CD14-positive monocyte (primary cell): ENCODE measurements around the gene MEI4. TPM values are rescaled to one million over a fixed set of nuclear protein-coding genes. Genes with fewer than 3 reads are reported as not detected.
"Not testable (repeated sequence)": the region's sequence is repeated elsewhere in the genome, so short reads cannot be mapped to it uniquely, and the experiment has no call there.

Experiments used
- DNase-seq, 3 donors: peaks; one replicate each; pipeline ENCODE4 v3.0.0-alpha.2; 2011 to 2022
- H2AFZ ChIP-seq: 2 replicates; pipeline ENCODE4 v1.6.0; 2012; ENCODE audit warnings: mild to moderate bottlenecking, low read depth, low read length, inconsistent platforms; ENCODE audit not compliant: insufficient read depth, poor library complexity, severe bottlenecking
- H3K27ac ChIP-seq, 2 donors: 1 replicate in 1 of 2; 2 replicates in 1 of 2; pipeline ENCODE4 v1.5.1; 2012 to 2013; ENCODE audit warnings: low read length in 2 of 2, control low read depth in 1 of 2, inconsistent platforms in 1 of 2, low read depth in 1 of 2, mild to moderate bottlenecking in 1 of 2
- H3K27me3 ChIP-seq, 2 donors: one replicate each; pipeline versions ENCODE4 v1.6.0 to v1.6.1; 2011 to 2013; ENCODE audit warnings: low read length in 2 of 2; ENCODE audit not compliant: control insufficient read depth in 2 of 2, insufficient read depth in 2 of 2
- H3K36me3 ChIP-seq, 2 donors: replicated peaks in 1 of 2; 1 replicate in 1 of 2; 2 replicates in 1 of 2; pipeline versions ENCODE4 v1.5.1 to v1.6.1; 2012 to 2013; ENCODE audit warnings: low read length in 2 of 2, control low read depth in 1 of 2, inconsistent platforms in 1 of 2, mild to moderate bottlenecking in 1 of 2; ENCODE audit not compliant: insufficient read depth in 2 of 2, control insufficient read depth in 1 of 2
- H3K4me1 ChIP-seq, 2 donors: 1 replicate in 1 of 2; 2 replicates in 1 of 2; pipeline versions ENCODE4 v1.5.1 to v1.6.1; 2012 to 2013; ENCODE audit warnings: low read length in 2 of 2, control low read depth in 1 of 2, inconsistent platforms in 1 of 2, mild to moderate bottlenecking in 1 of 2, moderate library complexity in 1 of 2; ENCODE audit not compliant: insufficient read depth in 2 of 2, control insufficient read depth in 1 of 2
- H3K4me2 ChIP-seq: replicated peaks from 2 replicates; pipeline ENCODE3; 2012; ENCODE audit warnings: low read length, moderate library complexity, mild to moderate bottlenecking; ENCODE audit not compliant: poor library complexity, severe bottlenecking; ENCODE audit errors: extremely low read depth
- H3K4me3 ChIP-seq, 3 experiments: fragments of 200-600 bp in 1 of 3; sonication (generic) in 1 of 3; replicated peaks in 1 of 3; 1 replicate in 2 of 3; 2 replicates in 1 of 3; pipeline ENCODE4 v1.5.1; 2011 to 2013; ENCODE audit warnings: low read length in 3 of 3, mild to moderate bottlenecking in 3 of 3, control low read depth in 2 of 3, low read depth in 2 of 3, inconsistent platforms in 1 of 3, moderate library complexity in 1 of 3
- H3K79me2 ChIP-seq: 2 replicates; pipeline ENCODE4 v1.6.0; 2012; ENCODE audit warnings: mild to moderate bottlenecking, control low read depth, inconsistent platforms, low read length, moderate library complexity; ENCODE audit not compliant: insufficient read depth
- H3K9ac ChIP-seq: 2 replicates; pipeline ENCODE4 v1.6.0; 2017; ENCODE audit warnings: low read length, mild to moderate bottlenecking; ENCODE audit not compliant: insufficient read depth, poor library complexity, severe bottlenecking
- H3K9me3 ChIP-seq, 2 donors: replicated peaks in 1 of 2; 1 replicate in 1 of 2; 2 replicates in 1 of 2; pipeline versions ENCODE4 v1.5.1 to v1.6.1; 2012 to 2013; ENCODE audit warnings: low read length in 2 of 2, control low read depth in 1 of 2; ENCODE audit not compliant: control insufficient read depth in 1 of 2, insufficient read depth in 1 of 2
- H4K20me1 ChIP-seq: 2 replicates; pipeline ENCODE4 v1.6.0; 2012; ENCODE audit warnings: mild to moderate bottlenecking, low read length, control low read depth, moderate library complexity; ENCODE audit not compliant: insufficient read depth
- H3K27ac Mint-ChIP-seq, 7 donors: one replicate each; pipeline ENCODE4 v1.8.0; 2020; ENCODE audit warnings: mild to moderate bottlenecking in 7 of 7, mixed read lengths in 7 of 7, moderate library complexity in 6 of 7, inconsistent platforms in 2 of 7
- H3K27me3 Mint-ChIP-seq, 3 donors: one replicate each; pipeline ENCODE4 v1.8.0; 2021 to 2022; ENCODE audit warnings: low read depth in 3 of 3, mild to moderate bottlenecking in 3 of 3, mixed read lengths in 3 of 3, moderate library complexity in 3 of 3, inconsistent platforms in 1 of 3
- H3K36me3 Mint-ChIP-seq, 2 donors: one replicate each; pipeline ENCODE4 v1.8.0; 2020; ENCODE audit warnings: mixed read lengths in 2 of 2, inconsistent platforms in 1 of 2, mild to moderate bottlenecking in 1 of 2
- H3K4me1 Mint-ChIP-seq: one replicate; pipeline ENCODE4 v1.8.0; 2020; ENCODE audit warnings: mild to moderate bottlenecking, mixed read lengths
- H3K4me3 Mint-ChIP-seq, 2 donors: one replicate each; pipeline ENCODE4 v1.8.0; 2020; ENCODE audit warnings: mild to moderate bottlenecking in 2 of 2, mixed read lengths in 2 of 2, moderate library complexity in 1 of 2
- H3K9me3 Mint-ChIP-seq, 7 donors: one replicate each; pipeline ENCODE4 v1.8.0; 2020 to 2022; ENCODE audit warnings: mixed read lengths in 7 of 7, mild to moderate bottlenecking in 6 of 7, moderate library complexity in 6 of 7, inconsistent platforms in 2 of 7
- WGBS: methylation state at CpG from one replicate; pipeline ENCODE4 v1.1.5; 2013; ENCODE audit warnings: missing lambda C conversion rate; ENCODE audit not compliant: insufficient coverage; 5-methylcytosine and 5-hydroxymethylcytosine counted together
- intact Hi-C, 2 donors: fragments of 100-400 bp; cut with micrococcal nuclease; formaldehyde crosslinking; loops; one replicate each; pipeline versions ENCODE4 v1.15.0 to v1.15.1; 2023
- polyA plus RNA-seq, 3 donors: library from polyadenylated mRNA; depleted of rRNA in 1 of 3; unstranded in 2 of 3; stranded (reverse) in 1 of 3; fragments of 300-500 nt in 2 of 3; fragments of >200 nt in 1 of 3; fragmentation: Illumina TruSeq in 2 of 3; gene quantifications; 1 replicate in 2 of 3; 2 replicates in 1 of 3; pipeline ENCODE4 v1.2.3, GENCODE V29; 2012 to 2021
- TF ChIP-seq, protein P1 (sequence below): fragments of 200-600 bp; IDR thresholded peaks from one replicate; pipeline ENCODE4 v1.8.0; 2022; ENCODE audit warnings: antibody characterized with exemption, mild to moderate bottlenecking

Gene MEI4
- polyA plus RNA-seq, 3 donors = not detected

DNA sequence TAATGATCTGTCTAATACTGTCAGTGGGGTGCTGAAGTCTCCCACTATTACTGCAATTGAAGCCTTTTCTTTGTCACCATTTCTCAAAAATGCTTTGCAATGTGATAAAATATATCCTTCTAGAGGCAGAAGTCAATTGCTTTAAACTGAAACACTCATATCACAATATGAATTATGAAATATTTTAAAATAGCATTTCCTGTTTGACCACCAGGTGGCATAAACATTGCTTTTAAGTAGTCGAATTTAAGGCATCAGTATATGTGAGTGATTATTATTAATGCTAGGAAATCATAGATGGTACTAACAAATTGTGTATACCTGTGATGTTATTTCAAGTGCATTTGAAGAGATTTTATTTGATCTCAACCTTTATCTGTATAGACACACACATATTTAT, 87.5 kb downstream of the MEI4 start:
- H3K4me1 ChIP-seq = no peaks in the 10 kb centered on the region
- no peak overlapping the region for H3K9ac ChIP-seq
- H3K4me3 Mint-ChIP-seq = no peak overlapping the region
- no peaks in the 10 kb centered on the region for H3K79me2 ChIP-seq
- H3K27me3 ChIP-seq = no peaks in the 10 kb centered on the region
- intact Hi-C loops = no loop called here
- no peaks in the 10 kb centered on the region for H3K4me1 Mint-ChIP-seq
- H3K4me3 ChIP-seq = no peak overlapping the region
- DNase-seq = no peak
- H3K36me3 ChIP-seq = no peaks in the 10 kb centered on the region
- no peaks in the 10 kb centered on the region for H4K20me1 ChIP-seq
- H3K9me3 ChIP-seq = peaks cover 0 to 13% of the 10 kb centered on the region in 2 donors
- WGBS = no CpG with 5 or more reads among the region's 1 CpG
- H3K36me3 Mint-ChIP-seq = no peaks in the 10 kb centered on the region
- no peaks in the 10 kb centered on the region for H3K27me3 Mint-ChIP-seq
- TF ChIP-seq, protein P1, sequence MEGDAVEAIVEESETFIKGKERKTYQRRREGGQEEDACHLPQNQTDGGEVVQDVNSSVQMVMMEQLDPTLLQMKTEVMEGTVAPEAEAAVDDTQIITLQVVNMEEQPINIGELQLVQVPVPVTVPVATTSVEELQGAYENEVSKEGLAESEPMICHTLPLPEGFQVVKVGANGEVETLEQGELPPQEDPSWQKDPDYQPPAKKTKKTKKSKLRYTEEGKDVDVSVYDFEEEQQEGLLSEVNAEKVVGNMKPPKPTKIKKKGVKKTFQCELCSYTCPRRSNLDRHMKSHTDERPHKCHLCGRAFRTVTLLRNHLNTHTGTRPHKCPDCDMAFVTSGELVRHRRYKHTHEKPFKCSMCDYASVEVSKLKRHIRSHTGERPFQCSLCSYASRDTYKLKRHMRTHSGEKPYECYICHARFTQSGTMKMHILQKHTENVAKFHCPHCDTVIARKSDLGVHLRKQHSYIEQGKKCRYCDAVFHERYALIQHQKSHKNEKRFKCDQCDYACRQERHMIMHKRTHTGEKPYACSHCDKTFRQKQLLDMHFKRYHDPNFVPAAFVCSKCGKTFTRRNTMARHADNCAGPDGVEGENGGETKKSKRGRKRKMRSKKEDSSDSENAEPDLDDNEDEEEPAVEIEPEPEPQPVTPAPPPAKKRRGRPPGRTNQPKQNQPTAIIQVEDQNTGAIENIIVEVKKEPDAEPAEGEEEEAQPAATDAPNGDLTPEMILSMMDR = peak; percentile 2
- H2AFZ ChIP-seq = no peak overlapping the region
- H3K4me2 ChIP-seq = no peak overlapping the region
- H3K27ac ChIP-seq = no peak overlapping the region
- H3K9me3 Mint-ChIP-seq = peaks cover 6 to 25% (median 18%) of the 10 kb centered on the region in 7 donors
- H3K27ac Mint-ChIP-seq = no peak overlapping the region

DNA sequence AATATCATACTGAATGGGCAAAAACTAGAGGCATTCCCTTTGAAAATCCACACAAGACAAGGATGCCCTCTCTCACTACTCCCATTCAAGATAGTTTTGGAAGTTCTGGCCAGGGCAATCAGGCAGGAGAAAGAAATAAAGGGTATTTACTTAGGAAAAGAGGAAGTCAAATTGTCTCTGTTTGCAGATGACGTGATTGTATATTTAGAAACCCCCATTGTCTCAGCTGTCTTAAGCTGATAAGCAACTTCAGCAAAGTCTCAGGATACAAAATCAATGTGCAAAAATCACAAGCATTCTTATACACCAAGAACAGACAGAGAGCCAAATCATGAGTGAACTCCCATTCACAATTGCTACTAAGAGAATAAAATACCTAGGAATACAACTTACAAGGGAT, 99.3 kb downstream of the MEI4 start:
- H3K4me3 ChIP-seq, H3K27ac ChIP-seq, H3K27me3 Mint-ChIP-seq, H3K9ac ChIP-seq, H3K4me1 Mint-ChIP-seq, DNase-seq, H3K27me3 ChIP-seq, H3K79me2 ChIP-seq, H3K4me2 ChIP-seq, H3K36me3 ChIP-seq, H3K4me3 Mint-ChIP-seq, H4K20me1 ChIP-seq, H3K36me3 Mint-ChIP-seq, H3K4me1 ChIP-seq, intact Hi-C loops, H3K27ac Mint-ChIP-seq, H2AFZ ChIP-seq: not testable (repeated sequence)
- H3K9me3 Mint-ChIP-seq = peaks cover 9 to 21% (median 12%) of the 10 kb centered on the region in 7 donors
- no CpG with 5 or more reads among the region's 1 CpG for WGBS
- peaks cover 12 to 15% of the 10 kb centered on the region in 2 donors for H3K9me3 ChIP-seq
